Gastroesophageal sphincter (tissue), 3 donors: Measurements from ENCODE around the gene ZNF84.

Experiments
- CTCF ChIP-seq, 4 experiments: fragments of 200-600 bp in 2 of 4; fragments of 450-650 bp in 2 of 4; sonication (generic) in 1 of 4; IDR thresholded peaks; one replicate each; pipeline ENCODE4 v1.5.1; 2017 to 2019; ENCODE audit warnings: antibody characterized with exemption in 4 of 4, mild to moderate bottlenecking in 2 of 4, moderate library complexity in 2 of 4
- EP300 ChIP-seq: sonication (generic); formaldehyde crosslinking; IDR thresholded peaks from one replicate; pipeline ENCODE4 v1.6.1; 2017; ENCODE audit warnings: antibody characterized with exemption, mild to moderate bottlenecking
- POLR2A ChIP-seq, 2 donors: fragments of 450-650 bp; IDR thresholded peaks; one replicate each; pipeline ENCODE4 v1.6.1; 2017; ENCODE audit warnings: antibody characterized with exemption in 2 of 2, mild to moderate bottlenecking in 2 of 2, moderate library complexity in 1 of 2
- POLR2AphosphoS5 ChIP-seq: sonication (generic); formaldehyde crosslinking; IDR thresholded peaks from one replicate; pipeline ENCODE4 v1.6.1; 2017; ENCODE audit warnings: antibody characterized with exemption

- TF ChIP-seq CTCF (IDR thresholded peaks at IDR 0.05) (no peak), POLR2AphosphoS5 (no peak), POLR2A (IDR thresholded peaks at IDR 0.05) (no peak), EP300 (no peak)
Measured at GRCh38 chr12:133081159-133081780, 44.0 kb downstream of the ZNF84 start.
